CD14-positive monocyte (primary cell): ENCODE measurements around the gene KMT2C. TPM values are rescaled to one million over a fixed set of nuclear protein-coding genes. Genes with fewer than 3 reads are reported as not detected.

Source experiments
- DNase-seq, 3 donors: peaks; one replicate each; pipeline ENCODE4 v3.0.0-alpha.2; 2011 to 2022
- H2AFZ ChIP-seq: 2 replicates; pipeline ENCODE4 v1.6.0; 2012; ENCODE audit warnings: mild to moderate bottlenecking, low read depth, low read length, inconsistent platforms; ENCODE audit not compliant: insufficient read depth, poor library complexity, severe bottlenecking
- H3K27ac ChIP-seq, 2 donors: 1 replicate in 1 of 2; 2 replicates in 1 of 2; pipeline ENCODE4 v1.5.1; 2012 to 2013; ENCODE audit warnings: low read length in 2 of 2, control low read depth in 1 of 2, inconsistent platforms in 1 of 2, low read depth in 1 of 2, mild to moderate bottlenecking in 1 of 2
- H3K27me3 ChIP-seq, 2 donors: one replicate each; pipeline versions ENCODE4 v1.6.0 to v1.6.1; 2011 to 2013; ENCODE audit warnings: low read length in 2 of 2; ENCODE audit not compliant: control insufficient read depth in 2 of 2, insufficient read depth in 2 of 2
- H3K36me3 ChIP-seq, 2 donors: replicated peaks in 1 of 2; 1 replicate in 1 of 2; 2 replicates in 1 of 2; pipeline versions ENCODE4 v1.5.1 to v1.6.1; 2012 to 2013; ENCODE audit warnings: low read length in 2 of 2, control low read depth in 1 of 2, inconsistent platforms in 1 of 2, mild to moderate bottlenecking in 1 of 2; ENCODE audit not compliant: insufficient read depth in 2 of 2, control insufficient read depth in 1 of 2
- H3K4me1 ChIP-seq, 2 donors: 1 replicate in 1 of 2; 2 replicates in 1 of 2; pipeline versions ENCODE4 v1.5.1 to v1.6.1; 2012 to 2013; ENCODE audit warnings: low read length in 2 of 2, control low read depth in 1 of 2, inconsistent platforms in 1 of 2, mild to moderate bottlenecking in 1 of 2, moderate library complexity in 1 of 2; ENCODE audit not compliant: insufficient read depth in 2 of 2, control insufficient read depth in 1 of 2
- H3K4me2 ChIP-seq: replicated peaks from 2 replicates; pipeline ENCODE3; 2012; ENCODE audit warnings: low read length, moderate library complexity, mild to moderate bottlenecking; ENCODE audit not compliant: poor library complexity, severe bottlenecking; ENCODE audit errors: extremely low read depth
- H3K4me3 ChIP-seq, 3 experiments: fragments of 200-600 bp in 1 of 3; sonication (generic) in 1 of 3; replicated peaks in 1 of 3; 1 replicate in 2 of 3; 2 replicates in 1 of 3; pipeline ENCODE4 v1.5.1; 2011 to 2013; ENCODE audit warnings: low read length in 3 of 3, mild to moderate bottlenecking in 3 of 3, control low read depth in 2 of 3, low read depth in 2 of 3, inconsistent platforms in 1 of 3, moderate library complexity in 1 of 3
- H3K79me2 ChIP-seq: 2 replicates; pipeline ENCODE4 v1.6.0; 2012; ENCODE audit warnings: mild to moderate bottlenecking, control low read depth, inconsistent platforms, low read length, moderate library complexity; ENCODE audit not compliant: insufficient read depth
- H3K9ac ChIP-seq: 2 replicates; pipeline ENCODE4 v1.6.0; 2017; ENCODE audit warnings: low read length, mild to moderate bottlenecking; ENCODE audit not compliant: insufficient read depth, poor library complexity, severe bottlenecking
- H3K9me3 ChIP-seq, 2 donors: replicated peaks in 1 of 2; 1 replicate in 1 of 2; 2 replicates in 1 of 2; pipeline versions ENCODE4 v1.5.1 to v1.6.1; 2012 to 2013; ENCODE audit warnings: low read length in 2 of 2, control low read depth in 1 of 2; ENCODE audit not compliant: control insufficient read depth in 1 of 2, insufficient read depth in 1 of 2
- H4K20me1 ChIP-seq: 2 replicates; pipeline ENCODE4 v1.6.0; 2012; ENCODE audit warnings: mild to moderate bottlenecking, low read length, control low read depth, moderate library complexity; ENCODE audit not compliant: insufficient read depth
- H3K27ac Mint-ChIP-seq, 7 donors: one replicate each; pipeline ENCODE4 v1.8.0; 2020; ENCODE audit warnings: mild to moderate bottlenecking in 7 of 7, mixed read lengths in 7 of 7, moderate library complexity in 6 of 7, inconsistent platforms in 2 of 7
- H3K27me3 Mint-ChIP-seq, 3 donors: one replicate each; pipeline ENCODE4 v1.8.0; 2021 to 2022; ENCODE audit warnings: low read depth in 3 of 3, mild to moderate bottlenecking in 3 of 3, mixed read lengths in 3 of 3, moderate library complexity in 3 of 3, inconsistent platforms in 1 of 3
- H3K36me3 Mint-ChIP-seq, 2 donors: one replicate each; pipeline ENCODE4 v1.8.0; 2020; ENCODE audit warnings: mixed read lengths in 2 of 2, inconsistent platforms in 1 of 2, mild to moderate bottlenecking in 1 of 2
- H3K4me1 Mint-ChIP-seq: one replicate; pipeline ENCODE4 v1.8.0; 2020; ENCODE audit warnings: mild to moderate bottlenecking, mixed read lengths
- H3K4me3 Mint-ChIP-seq, 2 donors: one replicate each; pipeline ENCODE4 v1.8.0; 2020; ENCODE audit warnings: mild to moderate bottlenecking in 2 of 2, mixed read lengths in 2 of 2, moderate library complexity in 1 of 2
- H3K9me3 Mint-ChIP-seq, 7 donors: one replicate each; pipeline ENCODE4 v1.8.0; 2020 to 2022; ENCODE audit warnings: mixed read lengths in 7 of 7, mild to moderate bottlenecking in 6 of 7, moderate library complexity in 6 of 7, inconsistent platforms in 2 of 7
- CTCF ChIP-seq: fragments of 200-600 bp; IDR thresholded peaks from one replicate; pipeline ENCODE4 v1.8.0; 2022; ENCODE audit warnings: antibody characterized with exemption, mild to moderate bottlenecking
- WGBS: methylation state at CpG from one replicate; pipeline ENCODE4 v1.1.5; 2013; ENCODE audit warnings: missing lambda C conversion rate; ENCODE audit not compliant: insufficient coverage; 5-methylcytosine and 5-hydroxymethylcytosine counted together
- intact Hi-C, 2 donors: fragments of 100-400 bp; cut with micrococcal nuclease; formaldehyde crosslinking; loops; one replicate each; pipeline versions ENCODE4 v1.15.0 to v1.15.1; 2023
- polyA plus RNA-seq, 3 donors: library from polyadenylated mRNA; depleted of rRNA in 1 of 3; unstranded in 2 of 3; stranded (reverse) in 1 of 3; fragments of 300-500 nt in 2 of 3; fragments of >200 nt in 1 of 3; fragmentation: Illumina TruSeq in 2 of 3; gene quantifications; 1 replicate in 2 of 3; 2 replicates in 1 of 3; pipeline ENCODE4 v1.2.3, GENCODE V29; 2012 to 2021

The KMT2C gene
- polyA plus RNA-seq, 3 donors: 4.5 to 26.1 (median 7.3) TPM

- intact Hi-C loops: no loop called here
- Mint-ChIP-seq H3K4me1 (no peaks in the 10 kb centered on the region), H3K27ac (peak overlapping the region in 3 of 7 donors; percentile 9 to 78 (median 15)), H3K4me3 (no peak overlapping the region), H3K36me3 (peaks cover 84 to 92% of the 10 kb centered on the region in 2 donors), H3K9me3 (peaks cover 1 to 19% (median 11%) of the 10 kb centered on the region in 7 donors), H3K27me3 (peaks cover 0 to 2% (median 1%) of the 10 kb centered on the region in 3 donors)
- Histone ChIP-seq H3K9ac (no peak overlapping the region), H3K27me3 (no peaks in the 10 kb centered on the region), H3K4me1 (no peaks in the 10 kb centered on the region), H3K36me3 (peaks cover 73 to 100% of the 10 kb centered on the region in 2 donors), H3K27ac (no peak overlapping the region), H3K9me3 (peaks cover 9% of the 10 kb centered on the region in 2 donors), H3K79me2 (no peaks in the 10 kb centered on the region), H3K4me3 (no peak overlapping the region), H2AFZ (no peak overlapping the region), H4K20me1 (peaks cover 35% of the 10 kb centered on the region), H3K4me2 (no peak overlapping the region)
- TF ChIP-seq CTCF: no peak
- WGBS: 96% methylated on average over 7 of the region's 7 CpGs
- DNase-seq: no peak
These were observed 309.1 kb downstream of the KMT2C start for GRCh38 chr7:152126741-152127140.

DNA sequence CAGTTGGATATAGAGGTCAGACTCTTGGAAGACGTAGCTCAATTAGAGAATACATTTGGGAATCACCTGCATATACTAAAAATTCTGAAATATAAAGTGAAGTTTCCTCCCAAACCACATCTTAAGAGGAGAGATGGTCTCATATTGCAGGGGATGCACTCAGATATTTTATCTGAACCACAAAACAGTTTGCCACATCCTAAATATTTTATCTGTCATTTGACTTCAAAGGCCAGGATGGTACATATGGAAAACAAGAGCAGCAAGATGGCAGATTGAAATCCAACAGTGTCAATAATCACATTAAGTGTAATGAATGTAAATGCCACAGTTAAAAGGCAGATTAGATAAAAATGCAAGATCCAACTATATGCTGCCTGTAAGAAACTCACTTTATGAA, 313.3 kb downstream of the KMT2C start:
- no CpG with 5 or more reads among the region's 1 CpG for WGBS
- H3K27ac ChIP-seq: no peak overlapping the region
- Mint-ChIP-seq H3K4me1 (no peaks in the 10 kb centered on the region), H3K27me3 (peaks cover 0 to 2% (median 1%) of the 10 kb centered on the region in 3 donors), H3K9me3 (peaks cover 0 to 11% (median 5%) of the 10 kb centered on the region in 7 donors), H3K36me3 (peaks cover 89 to 93% of the 10 kb centered on the region in 2 donors), H3K4me3 (no peak overlapping the region), H3K27ac (peak overlapping the region in 1 of 7 donors; percentile 47)
- H3K79me2 ChIP-seq: no peaks in the 10 kb centered on the region
- no peak overlapping the region for H3K4me3 ChIP-seq
- H3K36me3 ChIP-seq: peaks cover 84 to 100% of the 10 kb centered on the region in 2 donors
- no peaks in the 10 kb centered on the region for H3K4me1 ChIP-seq
- H3K27me3 ChIP-seq: no peaks in the 10 kb centered on the region
- TF ChIP-seq CTCF: no peak
- H3K9me3 ChIP-seq: peaks cover 0 to 4% of the 10 kb centered on the region in 2 donors
- H3K4me2 ChIP-seq: no peak overlapping the region
- H3K9ac ChIP-seq: no peak overlapping the region
- DNase-seq: no peak
- peaks cover 27% of the 10 kb centered on the region for H4K20me1 ChIP-seq
- intact Hi-C loops: no loop called here
- H2AFZ ChIP-seq: no peak overlapping the region
